M059J (cell line): ENCODE data around the gene TPST1. TPM values are rescaled to one million over a fixed set of nuclear protein-coding genes. Genes with fewer than 3 reads are reported as not detected.
A peak's percentile ranks its signal among the peaks of the same experiment; 100 is the strongest.

Experiments
- DNase-seq: peaks from one replicate; pipeline ENCODE4 v3.0.0-alpha.2; 2012; ENCODE audit warnings: low read depth
- total RNA-seq: library from RNA; depleted of rRNA; stranded (reverse); fragments of >200 nt; shearing (Covaris generic); gene quantifications from 2 replicates; pipeline ENCODE4 v1.2.3, GENCODE V29; 2014

Gene TPST1
- total RNA-seq, 1 experiment from 2014 or later = 61.0 TPM

GRCh38 chr7:66238773-66239466, 33.8 kb downstream of the TPST1 start:
- no peak for DNase-seq

- no peak for DNase-seq
Measured at GRCh38 chr7:66239467-66239856, 34.3 kb downstream of the TPST1 start.

GRCh38 chr7:66245008-66245407, 39.9 kb downstream of the TPST1 start:
- no peak for DNase-seq

- no peak for DNase-seq
Measured at GRCh38 chr7:66246554-66247171, 41.5 kb downstream of the TPST1 start.

GRCh38 chr7:66247380-66248078, 42.4 kb downstream of the TPST1 start:
- DNase-seq = peak; percentile 72

GRCh38 chr7:66250711-66251110, 45.6 kb downstream of the TPST1 start:
- DNase-seq = peak; percentile 92

GRCh38 chr7:66255534-66256100, 50.5 kb downstream of the TPST1 start:
- DNase-seq = peak; percentile 72

GRCh38 chr7:66256281-66256680, 51.1 kb downstream of the TPST1 start:
- no peak for DNase-seq

- DNase-seq = peak; percentile 34
Measured at GRCh38 chr7:66257481-66257880, 52.3 kb downstream of the TPST1 start.

- no peak for DNase-seq
Measured at GRCh38 chr7:66258409-66258808, 53.3 kb downstream of the TPST1 start.

GRCh38 chr7:66261941-66262340, 56.8 kb downstream of the TPST1 start:
- DNase-seq = no peak

GRCh38 chr7:66263936-66264335, 58.8 kb downstream of the TPST1 start:
- DNase-seq = no peak

- peak; percentile 56 for DNase-seq
Measured at GRCh38 chr7:66265566-66265965, 60.4 kb downstream of the TPST1 start.

- DNase-seq = peak; percentile 85
Measured at GRCh38 chr7:66267249-66267648, 62.1 kb downstream of the TPST1 start.

- DNase-seq = no peak
Measured at GRCh38 chr7:66269978-66270377, 64.8 kb downstream of the TPST1 start.

- no peak for DNase-seq
Measured at GRCh38 chr7:66272321-66272720, 67.2 kb downstream of the TPST1 start.

- no peak for DNase-seq
Measured at GRCh38 chr7:66276363-66276762, 71.2 kb downstream of the TPST1 start.

GRCh38 chr7:66277492-66277891, 72.4 kb downstream of the TPST1 start:
- no peak for DNase-seq

GRCh38 chr7:66279912-66280311, 74.8 kb downstream of the TPST1 start:
- DNase-seq = no peak

GRCh38 chr7:66281678-66282590, 76.8 kb downstream of the TPST1 start:
- DNase-seq = peak; percentile 100

GRCh38 chr7:66282591-66282935, 77.4 kb downstream of the TPST1 start:
- no peak for DNase-seq
